Stimulated activated CD8-positive, alpha-beta memory T cell treated with anti-CD3 and anti-CD28 coated beads, Interleukin-12 subunit alpha, Interleukin-12 subunit beta, amount 100 ng/mL, for 24 hours (primary cell): ENCODE measurements around the gene VPS11.
"Not testable (repeated sequence)": the region's sequence is repeated elsewhere in the genome, so short reads cannot be mapped to it uniquely, and the experiment has no call there.

Experiments used
- DNase-seq: peaks from one replicate; pipeline ENCODE4 v3.0.0-alpha.2; 2020; ENCODE audit errors: extremely low read depth

Gene VPS11

GRCh38 chr11:119038884-119039283 is 28.7 kb upstream of the VPS11 start:
- DNase-seq = no peak

- not testable (repeated sequence) for DNase-seq
Measured at GRCh38 chr11:119039471-119039870, 28.1 kb upstream of the VPS11 start.

- no peak for DNase-seq
Measured at GRCh38 chr11:119041821-119042514, 25.6 kb upstream of the VPS11 start.

- DNase-seq = no peak
Measured at GRCh38 chr11:119042927-119043326, 24.7 kb upstream of the VPS11 start.

- DNase-seq = no peak
Measured at GRCh38 chr11:119044708-119045107, 22.9 kb upstream of the VPS11 start.

- no peak for DNase-seq
Measured at GRCh38 chr11:119046489-119046888, 21.1 kb upstream of the VPS11 start.

GRCh38 chr11:119047205-119047604 is 20.4 kb upstream of the VPS11 start:
- DNase-seq = no peak

GRCh38 chr11:119048644-119049043 is 19.0 kb upstream of the VPS11 start:
- DNase-seq = no peak

- DNase-seq = no peak
Measured at GRCh38 chr11:119049081-119049480, 18.5 kb upstream of the VPS11 start.

- no peak for DNase-seq
Measured at GRCh38 chr11:119051440-119052162, 16.0 kb upstream of the VPS11 start.

GRCh38 chr11:119052163-119052814 is 15.3 kb upstream of the VPS11 start:
- DNase-seq = no peak

- DNase-seq = no peak
Measured at GRCh38 chr11:119054418-119054817, 13.2 kb upstream of the VPS11 start.

- no peak for DNase-seq
Measured at GRCh38 chr11:119055901-119056300, 11.7 kb upstream of the VPS11 start.

GRCh38 chr11:119056421-119056999 is 11.1 kb upstream of the VPS11 start:
- DNase-seq = no peak

GRCh38 chr11:119057000-119057769 is 10.4 kb upstream of the VPS11 start, which contains the start of gene HYOU1:
TSS of gene HYOU1 (minus strand) at chr11:119057205. CDS start at chr11:119056160, 1,045 bp downstream.
- DNase-seq = peak; percentile 99

- not testable (repeated sequence) for DNase-seq
Measured at GRCh38 chr11:119059128-119059527, 8.5 kb upstream of the VPS11 start.

- no peak for DNase-seq
Measured at GRCh38 chr11:119061256-119061655, 6.4 kb upstream of the VPS11 start.

- DNase-seq = no peak
Measured at GRCh38 chr11:119062779-119063178, 4.8 kb upstream of the VPS11 start.

GRCh38 chr11:119065369-119065768 is 2.2 kb upstream of the VPS11 start:
- DNase-seq = no peak

GRCh38 chr11:119077839-119078238 is 10.2 kb downstream of the VPS11 start:
- no peak for DNase-seq

GRCh38 chr11:119078675-119079420 is 11.2 kb downstream of the VPS11 start:
- DNase-seq = no peak
